ENCODE measurements around the gene OXSR1. TPM values are rescaled to one million over a fixed set of nuclear protein-coding genes. Genes with fewer than 3 reads are reported as not detected.

Gene OXSR1
- total and polyA plus RNA-seq, 2 of the 13 experiments (the other 11 are each of a cell fraction or from before 2014, with no cell fraction given), result 27.4 to 32.6 TPM

- TF ChIP-seq RXRB (CRISPR knock-in tag; IDR thresholded peaks at IDR 0.05; ENCODE audit: borderline replicate concordance), result peak; percentile 26
- TF ChIP-seq ZXDC (CRISPR knock-in tag; IDR thresholded peaks at IDR 0.05), result no peak; the same call in 1 of the 2 replicates
- TF ChIP-seq SALL1 (CRISPR knock-in tag; IDR thresholded peaks at IDR 0.05), result peak; percentile 64; the same call in 1 of the 2 replicates
- TF ChIP-seq ZNF891 (CRISPR knock-in tag; IDR thresholded peaks at IDR 0.05), result peak; percentile 69; the same call in 1 of the 2 replicates
- TF ChIP-seq BCL3 (CRISPR knock-in tag; IDR thresholded peaks at IDR 0.05), result 0 out of 2 replicates have a peak, but pooled peaks have one; percentile 69
- peak; percentile 69; the same call in 1 of the 2 replicates for TF ChIP-seq FOXC1 (CRISPR knock-in tag; IDR thresholded peaks at IDR 0.05; ENCODE audit: borderline replicate concordance)
- no peak for TF ChIP-seq WIZ (CRISPR knock-in tag; IDR thresholded peaks at IDR 0.05)
- TF ChIP-seq MTA1 (CRISPR knock-in tag; IDR thresholded peaks at IDR 0.05; ENCODE audit: borderline replicate concordance), result peak; percentile 72; the same call in 1 of the 2 replicates
- no peak for TF ChIP-seq DBP (CRISPR knock-in tag; IDR thresholded peaks at IDR 0.05; ENCODE audit: not compliant biosample characterization)
- no peak for TF ChIP-seq NFE2 (CRISPR knock-in tag; IDR thresholded peaks at IDR 0.05)
- TF ChIP-seq ZNF552 (CRISPR knock-in tag; IDR thresholded peaks at IDR 0.05; ENCODE audit: borderline replicate concordance), result no peak
- peak; percentile 57; the same call in 1 of the 2 replicates for TF ChIP-seq PHF21A (CRISPR knock-in tag; IDR thresholded peaks at IDR 0.05)
- no peak for TF ChIP-seq FOXM1 (CRISPR knock-in tag; IDR thresholded peaks at IDR 0.05)
- no peak for TF ChIP-seq ZNF784 (CRISPR knock-in tag; IDR thresholded peaks at IDR 0.05; ENCODE audit: borderline replicate concordance)
- TF ChIP-seq ARID2 (CRISPR knock-in tag; IDR thresholded peaks at IDR 0.05; ENCODE audit: borderline replicate concordance), result no peak
- no peak for TF ChIP-seq NCOA1 (CRISPR knock-in tag; IDR thresholded peaks at IDR 0.05)
- no peak for TF ChIP-seq CREM (IDR thresholded peaks at IDR 0.05)
- TF ChIP-seq CREM (CRISPR knock-in tag; IDR thresholded peaks at IDR 0.05), result no peak
- TF ChIP-seq GFI1 (CRISPR knock-in tag; IDR thresholded peaks at IDR 0.05; ENCODE audit: borderline replicate concordance), result peak; percentile 78
- TF ChIP-seq ZNF550 (CRISPR knock-in tag; IDR thresholded peaks at IDR 0.05; ENCODE audit: borderline replicate concordance), result peak; percentile 74; the same call in 1 of the 2 replicates
- TF ChIP-seq ATRX (CRISPR knock-in tag; IDR thresholded peaks at IDR 0.05; ENCODE audit: borderline replicate concordance), result no peak
- TF ChIP-seq CHD4 (IDR thresholded peaks at IDR 0.05; ENCODE audit: borderline replicate concordance, low read length), result 0 out of 2 replicates have a peak, but pooled peaks have one; percentile 6
- TF ChIP-seq TSC22D2 (CRISPR knock-in tag; IDR thresholded peaks at IDR 0.05; ENCODE audit: borderline replicate concordance), result no peak
- TF ChIP-seq NFIB (CRISPR knock-in tag; IDR thresholded peaks at IDR 0.05; ENCODE audit: borderline replicate concordance), result no peak
These were observed 26.8 kb upstream of the OXSR1 start, which contains the start of gene MYD88 (continued) for GRCh38 chr3:38138349-38139190.
